Activated T-helper 2 cell treated with anti-CD3 and anti-CD28 coated beads, Interferon-gamma antibody, Interleukin-2, Interleukin-4, amounts not matched to agents 10 μg/mL and 5 μg/mL and 100 μg/mL, durations not matched to agents 14 hours and 24 hours and 36 hours (primary cell): ENCODE results near the gene KIAA1614. TPM values are rescaled to one million over a fixed set of nuclear protein-coding genes. Genes with fewer than 3 reads are reported as not detected.

Experiments used
- DNase-seq: peaks from one replicate; pipeline ENCODE4 v3.0.0; 2021; ENCODE audit warnings: low spot score
- H3K27ac Mint-ChIP-seq: one replicate; pipeline ENCODE4 v1.8.0; 2021; ENCODE audit warnings: mixed read lengths
- H3K27me3 Mint-ChIP-seq: one replicate; pipeline ENCODE4 v1.8.0; 2021; ENCODE audit warnings: low read depth, mixed read lengths
- H3K36me3 Mint-ChIP-seq: one replicate; pipeline ENCODE4 v1.8.0; 2021; ENCODE audit warnings: low read depth, mixed read lengths
- H3K4me1 Mint-ChIP-seq: one replicate; pipeline ENCODE4 v1.8.0; 2021; ENCODE audit warnings: low read depth, mixed read lengths
- H3K4me3 Mint-ChIP-seq: one replicate; pipeline ENCODE4 v1.8.0; 2021; ENCODE audit warnings: low read depth, mild to moderate bottlenecking, moderate library complexity, mixed read lengths
- H3K9me3 Mint-ChIP-seq: one replicate; pipeline ENCODE4 v1.8.0; 2021; ENCODE audit warnings: mixed read lengths
- intact Hi-C: fragments of 100-400 bp; cut with micrococcal nuclease; formaldehyde crosslinking; loops from one replicate; pipeline ENCODE4 v1.15.1; 2023
- total RNA-seq: library from RNA; stranded (reverse); gene quantifications from 2 replicates; pipeline ENCODE4 v1.2.3, GENCODE V29; 2022

Gene KIAA1614
- total RNA-seq, 1 donor from 2014 or later: 0.09 TPM

DNA sequence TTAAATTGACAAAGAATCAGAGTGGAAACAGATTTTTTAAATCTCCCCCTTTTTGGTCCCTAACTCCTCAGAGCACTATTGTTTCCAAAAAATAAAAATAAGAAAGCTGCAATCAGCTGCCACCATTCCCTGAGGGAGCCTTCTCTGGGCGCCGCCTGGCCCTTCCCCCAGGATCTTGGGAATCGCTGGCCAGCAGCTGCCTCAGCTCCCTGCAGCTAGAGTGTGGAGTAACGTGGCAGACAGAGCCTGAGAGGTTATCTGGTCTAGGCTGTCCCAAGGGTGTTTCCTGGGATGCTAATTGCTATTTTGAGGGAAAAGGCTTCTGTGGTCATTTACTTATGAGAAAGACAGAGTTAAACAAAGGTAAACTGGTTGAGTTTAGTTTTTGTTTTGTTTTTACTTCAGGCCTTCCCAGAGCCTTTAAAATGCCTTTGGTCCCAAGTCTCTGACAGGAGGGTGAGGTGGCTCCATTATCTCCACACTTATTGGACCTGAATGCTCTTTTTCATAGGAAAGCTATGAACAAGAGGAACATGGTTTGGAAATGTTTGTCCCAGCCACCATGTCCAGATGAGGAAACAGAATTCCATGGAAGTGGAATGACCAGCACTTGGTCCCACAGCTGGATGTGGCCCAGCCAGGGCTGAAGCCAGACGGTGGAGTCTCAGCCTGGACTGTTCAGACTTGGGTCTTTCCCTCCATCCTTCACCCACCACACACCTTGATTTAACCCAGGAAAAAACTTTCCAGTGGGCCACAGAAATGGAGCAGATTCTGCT, 14.1 kb upstream of the KIAA1614 start:
- no peaks in the 10 kb centered on the region for H3K36me3 Mint-ChIP-seq
- H3K4me3 Mint-ChIP-seq: no peak overlapping the region
- no peaks in the 10 kb centered on the region for H3K27me3 Mint-ChIP-seq
- H3K9me3 Mint-ChIP-seq: no peaks in the 10 kb centered on the region
- H3K27ac Mint-ChIP-seq: no peak overlapping the region
- no peak for DNase-seq
- peaks cover 3% of the 10 kb centered on the region for H3K4me1 Mint-ChIP-seq
- intact Hi-C loops: no loop called here

DNA sequence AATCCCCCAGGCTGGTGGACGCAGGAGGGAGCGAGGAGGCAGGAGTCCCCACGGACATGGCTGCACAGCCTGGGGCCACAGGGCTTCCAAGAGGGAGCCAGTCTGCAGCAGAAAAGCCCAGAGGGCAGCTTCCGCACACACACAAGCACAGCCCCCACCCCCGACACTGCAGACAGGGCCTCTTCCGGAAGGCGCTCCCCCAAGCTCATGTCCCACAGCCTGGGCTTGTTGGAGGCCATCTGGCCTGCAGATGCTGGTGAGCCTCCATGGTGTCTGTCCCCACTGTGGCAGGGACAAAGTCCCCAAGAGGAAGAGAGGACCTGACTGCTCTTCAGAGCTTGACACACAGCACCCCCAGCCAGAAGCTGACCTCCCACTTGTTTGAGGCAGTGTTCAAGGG, 13.4 kb upstream of the KIAA1614 start:
- H3K4me3 Mint-ChIP-seq: no peak overlapping the region
- H3K9me3 Mint-ChIP-seq: peaks cover 2% of the 10 kb centered on the region
- no peaks in the 10 kb centered on the region for H3K36me3 Mint-ChIP-seq
- H3K27me3 Mint-ChIP-seq: no peaks in the 10 kb centered on the region
- H3K27ac Mint-ChIP-seq: no peak overlapping the region
- no peak for DNase-seq
- intact Hi-C loops: no loop called here
- no peaks in the 10 kb centered on the region for H3K4me1 Mint-ChIP-seq

- Mint-ChIP-seq H3K27me3 (no peaks in the 10 kb centered on the region), H3K36me3 (no peaks in the 10 kb centered on the region), H3K9me3 (peaks cover 6% of the 10 kb centered on the region), H3K27ac (no peak overlapping the region), H3K4me3 (no peak overlapping the region), H3K4me1 (no peaks in the 10 kb centered on the region)
- DNase-seq: no peak
- intact Hi-C loops: no loop called here
Observed at GRCh38 chr1:180901076-180901990, 11.4 kb upstream of the KIAA1614 start.

DNA sequence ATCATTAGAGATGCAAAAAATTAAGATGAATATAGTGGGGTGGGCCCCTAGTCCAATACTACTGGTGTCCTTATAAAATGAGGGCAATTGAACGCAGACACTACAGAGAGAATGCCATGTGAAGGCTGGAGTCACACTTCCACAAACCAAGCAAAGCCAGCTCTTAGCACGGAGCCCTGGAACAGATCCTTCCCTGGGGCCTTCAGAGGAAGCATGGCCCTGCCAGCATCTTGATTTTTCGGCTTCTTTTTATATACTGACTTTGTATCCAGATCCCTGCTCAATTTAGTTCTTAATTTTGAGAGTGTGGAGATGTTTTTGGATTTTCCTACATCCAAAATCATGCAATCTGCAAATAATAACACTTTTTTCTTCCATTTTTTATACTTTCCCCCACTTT, 10.2 kb upstream of the KIAA1614 start:
- no peak for DNase-seq
- H3K9me3 Mint-ChIP-seq: peaks cover 6% of the 10 kb centered on the region
- H3K4me1 Mint-ChIP-seq: no peaks in the 10 kb centered on the region
- H3K4me3 Mint-ChIP-seq: no peak overlapping the region
- intact Hi-C loops: no loop called here
- H3K27ac Mint-ChIP-seq: no peak overlapping the region
- H3K27me3 Mint-ChIP-seq: no peaks in the 10 kb centered on the region
- no peaks in the 10 kb centered on the region for H3K36me3 Mint-ChIP-seq

GRCh38 chr1:180905927-180906326, 6.8 kb upstream of the KIAA1614 start:
- Mint-ChIP-seq H3K9me3 (peaks cover 6% of the 10 kb centered on the region), H3K4me1 (peaks cover 8% of the 10 kb centered on the region), H3K4me3 (no peak overlapping the region), H3K36me3 (no peaks in the 10 kb centered on the region), H3K27ac (no peak overlapping the region), H3K27me3 (peaks cover 7% of the 10 kb centered on the region)
- no peak for DNase-seq
- intact Hi-C loops: no loop called here

DNA sequence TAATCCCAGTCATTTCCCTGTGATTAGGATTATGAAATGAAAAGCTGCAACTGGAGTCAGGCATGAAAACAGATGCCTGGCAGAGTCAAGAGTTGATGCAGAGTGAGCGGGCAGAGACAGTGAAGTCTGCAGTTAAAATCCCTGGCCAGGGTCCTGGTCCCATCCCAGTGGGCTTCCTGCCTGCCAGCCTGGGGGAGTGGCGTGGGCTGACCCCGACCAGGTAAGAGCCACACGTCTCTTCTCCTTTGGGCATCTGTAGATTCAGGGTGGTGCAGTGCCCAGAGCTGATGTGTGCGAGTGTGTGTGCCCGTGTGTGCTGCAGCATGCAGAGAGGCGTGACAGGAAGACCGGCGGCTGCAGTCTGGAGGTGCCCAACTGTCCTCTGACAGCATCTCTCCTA, 6.2 kb upstream of the KIAA1614 start:
- no peaks in the 10 kb centered on the region for H3K36me3 Mint-ChIP-seq
- H3K4me1 Mint-ChIP-seq: peaks cover 8% of the 10 kb centered on the region
- intact Hi-C loops: no loop called here
- peaks cover 6% of the 10 kb centered on the region for H3K9me3 Mint-ChIP-seq
- H3K27me3 Mint-ChIP-seq: peaks cover 13% of the 10 kb centered on the region
- no peak overlapping the region for H3K4me3 Mint-ChIP-seq
- H3K27ac Mint-ChIP-seq: no peak overlapping the region
- DNase-seq: no peak

DNA sequence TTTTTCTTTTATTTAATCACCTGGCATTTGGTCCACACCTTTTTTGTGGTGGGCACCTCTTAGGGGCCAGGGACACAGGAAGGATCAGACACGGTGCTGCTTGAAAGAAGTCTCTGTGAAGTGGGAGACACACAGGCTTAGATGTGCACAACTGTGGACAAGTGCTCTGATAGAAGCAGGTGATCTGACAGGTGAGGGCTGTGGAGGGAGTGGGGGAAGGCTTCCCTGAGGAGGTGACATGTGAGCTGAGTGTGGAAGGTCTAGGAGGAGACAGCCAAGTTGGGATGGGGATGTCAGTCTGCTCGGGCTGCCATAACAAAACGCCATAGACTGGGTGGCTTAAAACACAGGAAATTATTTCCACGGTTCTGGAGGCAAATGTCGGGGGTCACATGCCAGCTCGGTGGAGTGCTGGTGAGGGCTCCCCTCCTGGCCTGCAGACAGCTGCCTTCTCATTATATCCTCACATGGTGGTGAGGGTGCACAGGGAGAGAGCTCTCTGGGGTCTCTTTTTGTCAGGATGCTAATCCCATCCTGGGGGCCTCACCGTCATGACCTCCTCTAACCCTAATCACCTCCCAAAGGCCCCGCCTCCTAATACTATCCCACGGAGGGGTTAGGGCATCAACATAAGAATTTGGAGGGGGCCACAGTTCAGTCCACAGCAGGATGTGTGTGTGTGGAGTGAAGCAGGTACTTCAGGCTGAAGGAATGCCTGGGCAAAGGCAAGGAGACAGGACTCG, 5.2 kb upstream of the KIAA1614 start:
- DNase-seq: no peak
- intact Hi-C loops: no loop called here
- H3K9me3 Mint-ChIP-seq: peaks cover 6% of the 10 kb centered on the region
- peaks cover 21% of the 10 kb centered on the region for H3K27me3 Mint-ChIP-seq
- no peaks in the 10 kb centered on the region for H3K36me3 Mint-ChIP-seq
- H3K4me3 Mint-ChIP-seq: no peak overlapping the region
- peaks cover 8% of the 10 kb centered on the region for H3K4me1 Mint-ChIP-seq
- H3K27ac Mint-ChIP-seq: no peak overlapping the region

DNA sequence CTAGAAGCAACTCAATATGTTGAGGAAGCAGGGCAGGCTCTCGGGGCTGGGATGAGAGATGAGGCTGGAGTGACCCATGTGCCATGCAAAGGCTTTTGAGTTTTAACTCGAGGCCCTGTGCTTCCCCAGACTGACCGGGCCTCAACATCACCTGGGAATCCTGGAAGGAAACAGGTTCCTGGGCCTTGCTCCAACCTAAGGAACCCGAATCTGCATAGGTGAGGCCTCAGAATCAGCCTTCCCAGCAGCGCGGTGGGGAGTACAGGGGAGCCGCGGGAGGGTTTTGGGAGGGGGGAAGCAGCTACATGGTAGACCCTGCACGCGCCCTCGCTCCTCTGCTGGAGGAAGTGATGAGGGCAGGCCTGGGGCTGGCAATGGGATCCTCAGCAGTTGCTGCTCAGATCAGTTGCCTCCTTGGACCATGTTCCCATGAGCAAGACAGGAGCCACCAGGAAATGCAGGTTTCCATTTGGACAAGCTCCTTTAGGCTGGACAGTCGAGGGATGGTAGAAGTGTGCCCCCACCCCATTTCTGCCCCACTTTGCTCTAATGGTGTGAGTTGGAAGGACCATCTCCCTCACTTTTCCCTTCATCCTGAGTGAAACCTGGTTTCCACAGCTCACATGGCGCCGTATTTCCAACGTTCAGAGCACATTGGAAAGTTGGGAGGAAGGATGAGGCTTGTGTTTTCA, 4.5 kb upstream of the KIAA1614 start:
- H3K27me3 Mint-ChIP-seq: peaks cover 21% of the 10 kb centered on the region
- H3K36me3 Mint-ChIP-seq: no peaks in the 10 kb centered on the region
- intact Hi-C loops: no loop called here
- no peak overlapping the region for H3K27ac Mint-ChIP-seq
- H3K4me1 Mint-ChIP-seq: peaks cover 8% of the 10 kb centered on the region
- H3K9me3 Mint-ChIP-seq: peaks cover 6% of the 10 kb centered on the region
- H3K4me3 Mint-ChIP-seq: no peak overlapping the region
- no peak for DNase-seq

DNA sequence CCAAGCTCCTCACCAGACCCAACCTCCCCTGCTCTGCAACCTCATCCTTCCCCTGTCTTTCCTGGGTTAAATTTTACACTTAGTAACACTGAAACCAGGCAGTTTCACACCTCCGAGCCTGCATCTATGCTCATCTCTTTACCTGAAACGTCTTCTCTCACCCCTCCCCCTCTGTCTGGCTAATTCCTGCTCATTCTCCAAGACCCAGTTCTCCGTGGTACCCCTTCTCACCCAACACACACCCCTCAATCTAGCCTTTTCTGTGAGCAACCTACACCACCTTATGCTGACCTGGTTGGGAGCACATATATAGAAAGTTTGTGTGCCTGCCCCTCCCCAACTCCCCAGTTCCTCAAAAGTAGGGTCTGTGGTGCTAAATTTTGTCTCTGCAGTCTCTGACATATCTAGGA, 3.7 kb upstream of the KIAA1614 start:
- intact Hi-C loops: no loop called here
- Mint-ChIP-seq H3K36me3 (no peaks in the 10 kb centered on the region), H3K4me1 (peaks cover 10% of the 10 kb centered on the region), H3K27ac (no peak overlapping the region), H3K4me3 (no peak overlapping the region), H3K9me3 (peaks cover 6% of the 10 kb centered on the region), H3K27me3 (peaks cover 28% of the 10 kb centered on the region)
- no peak for DNase-seq

GRCh38 chr1:180909462-180909976, 3.2 kb upstream of the KIAA1614 start:
- intact Hi-C loops: no loop called here
- no peaks in the 10 kb centered on the region for H3K36me3 Mint-ChIP-seq
- no peak overlapping the region for H3K4me3 Mint-ChIP-seq
- H3K9me3 Mint-ChIP-seq: peaks cover 1% of the 10 kb centered on the region
- peaks cover 32% of the 10 kb centered on the region for H3K27me3 Mint-ChIP-seq
- no peak overlapping the region for H3K27ac Mint-ChIP-seq
- no peak for DNase-seq
- peaks cover 10% of the 10 kb centered on the region for H3K4me1 Mint-ChIP-seq

GRCh38 chr1:180911640-180912191, 981 bp upstream of the KIAA1614 start:
- Mint-ChIP-seq H3K27me3 (peaks cover 40% of the 10 kb centered on the region), H3K4me3 (peak overlapping the region; percentile 35), H3K4me1 (peaks cover 10% of the 10 kb centered on the region), H3K27ac (no peak overlapping the region), H3K36me3 (no peaks in the 10 kb centered on the region), H3K9me3 (no peaks in the 10 kb centered on the region)
- no peak for DNase-seq
- intact Hi-C loops: no loop called here
